Limb (tissue), 2 donors: ENCODE data around the gene MARS1.
A peak's percentile ranks its signal among the peaks of the same experiment; 100 is the strongest.

ENCODE experiments used
- DNase-seq, 2 donors: peaks; one replicate each; pipeline ENCODE4 v3.0.0-alpha.2; 2016; ENCODE audit errors: extremely low spot score in 2 of 2

The MARS1 gene

GRCh38 chr12:57456737-57457490 is 31.0 kb upstream of the MARS1 start:
- no peak for DNase-seq

GRCh38 chr12:57458665-57459054 is 29.2 kb upstream of the MARS1 start:
- no peak for DNase-seq

GRCh38 chr12:57459055-57459749 is 28.7 kb upstream of the MARS1 start:
- DNase-seq, result peak; percentile 97 to 98

GRCh38 chr12:57459750-57460467 is 28.0 kb upstream of the MARS1 start, which contains the start of gene GLI1:
Gene GLI1, plus strand, starts transcription at chr12:57459785. Its CDS starts 3,907 bp downstream, at chr12:57463692.
- peak; percentile 58 to 90 for DNase-seq

GRCh38 chr12:57460468-57460784 is 27.4 kb upstream of the MARS1 start:
- DNase-seq, result no peak

- DNase-seq, result peak in 1 of 2 donors; percentile 79
Measured at GRCh38 chr12:57460841-57461275, 27.0 kb upstream of the MARS1 start.

- peak; percentile 64 to 90 for DNase-seq
Measured at GRCh38 chr12:57461276-57461916, 26.5 kb upstream of the MARS1 start.

- no peak for DNase-seq
Measured at GRCh38 chr12:57461917-57462250, 26.0 kb upstream of the MARS1 start.

- peak; percentile 90 to 93 for DNase-seq
Measured at GRCh38 chr12:57462251-57462911, 25.5 kb upstream of the MARS1 start.

- DNase-seq, result no peak
Measured at GRCh38 chr12:57462912-57463253, 25.0 kb upstream of the MARS1 start.

- no peak for DNase-seq
Measured at GRCh38 chr12:57464569-57464968, 23.3 kb upstream of the MARS1 start.

GRCh38 chr12:57465030-57465746 is 22.7 kb upstream of the MARS1 start:
- DNase-seq, result no peak

- no peak for DNase-seq
Measured at GRCh38 chr12:57465747-57466505, 21.9 kb upstream of the MARS1 start.

GRCh38 chr12:57467212-57467874 is 20.5 kb upstream of the MARS1 start:
- DNase-seq, result no peak

GRCh38 chr12:57467915-57468314 is 20.0 kb upstream of the MARS1 start:
- no peak for DNase-seq

GRCh38 chr12:57469296-57470164 is 18.3 kb upstream of the MARS1 start:
- no peak for DNase-seq

- no peak for DNase-seq
Measured at GRCh38 chr12:57470286-57470969, 17.4 kb upstream of the MARS1 start.
